ENCODE measurements around the gene GLCCI1.

The GLCCI1 gene

DNA sequence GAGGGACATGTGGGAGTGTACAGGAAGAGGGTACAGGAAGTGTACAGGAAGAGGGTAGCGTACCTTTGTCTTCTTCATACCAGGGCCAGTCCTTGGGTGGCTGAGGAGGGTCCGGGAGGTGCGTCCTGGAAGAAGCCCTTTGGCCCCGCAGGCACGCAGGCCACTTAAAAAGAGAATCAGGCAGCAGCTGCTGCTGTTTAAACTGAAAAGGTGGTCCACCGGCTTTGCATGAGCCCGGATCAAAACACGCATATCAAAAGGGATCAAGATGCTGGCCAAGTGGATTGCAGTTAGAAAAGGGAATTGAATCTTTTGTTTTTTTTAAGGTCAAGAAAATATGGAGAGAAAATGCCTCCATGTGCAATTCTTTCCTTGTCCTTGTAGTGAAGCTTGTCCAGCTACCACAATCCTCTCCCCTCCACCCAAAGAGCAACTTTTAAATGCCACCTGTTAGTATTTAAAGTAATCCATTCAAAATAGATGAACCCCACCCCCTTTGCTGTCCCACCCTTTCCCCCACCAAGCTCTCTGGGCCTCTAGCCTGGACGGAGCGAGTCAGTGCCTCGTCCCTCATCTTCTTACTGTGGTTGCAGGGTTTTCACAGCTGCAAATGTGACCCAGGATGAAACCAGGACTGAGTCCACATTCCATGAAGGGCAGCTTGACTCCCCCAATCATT is 142.8 kb downstream of the GLCCI1 start:
- H4K12ac ChIP-seq (ENCODE audit: low read depth, low read length), result no peak overlapping the region
- H3K79me1 ChIP-seq (ENCODE audit: low read length), result no peaks in the 10 kb centered on the region
- H3K23ac ChIP-seq (ENCODE audit: low read length), result no peak overlapping the region
- H3K9ac ChIP-seq (ENCODE audit: low read length), result no peak overlapping the region
- H3K36me3 ChIP-seq (ENCODE audit: control insufficient read depth in 1 of 2, insufficient read depth in 2 of 2, low read length in 2 of 2), result peaks cover 0 to 2% of the 10 kb centered on the region in 2 experiments
- H3K27ac ChIP-seq (ENCODE audit: low read depth, low read length), result no peak overlapping the region
- no peak overlapping the region for H2BK120ac ChIP-seq (ENCODE audit: insufficient read depth, low read length, poor library complexity)
- H4K91ac ChIP-seq (ENCODE audit: low read depth, low read length), result no peak overlapping the region
- no peaks in the 10 kb centered on the region for H3K79me2 ChIP-seq (ENCODE audit: control insufficient read depth, insufficient read depth, low read length, poor library complexity)
- no CpG with 5 or more reads among the region's 11 CpGs for WGBS (ENCODE audit: extremely low coverage, insufficient coverage, insufficient read length)
- H3K27me3 ChIP-seq (ENCODE audit: insufficient read depth, low read length), result no peaks in the 10 kb centered on the region
- no peak overlapping the region for H3K4me2 ChIP-seq (ENCODE audit: low read length)
- no peak overlapping the region for H2AFZ ChIP-seq (ENCODE audit: insufficient read depth, low read length, poor library complexity)
- peaks cover 2% of the 10 kb centered on the region for H3K9me3 ChIP-seq (ENCODE audit: insufficient read depth, low read depth, low read length)
- H2BK5ac ChIP-seq (ENCODE audit: low read depth, low read length, poor library complexity), result no peak overlapping the region
- H2BK12ac ChIP-seq (ENCODE audit: low read length), result no peak overlapping the region
- H3K18ac ChIP-seq (ENCODE audit: low read length), result no peak overlapping the region
- H3K4me1 ChIP-seq (ENCODE audit: control insufficient read depth in 1 of 2, insufficient read depth in 2 of 2, low read length in 2 of 2), result no peaks in the 10 kb centered on the region
- no peak overlapping the region for H3K14ac ChIP-seq (ENCODE audit: low read length)
- no peak for DNase-seq
- no peak overlapping the region for H3K4ac ChIP-seq (ENCODE audit: low read depth, low read length)
- no peak overlapping the region for H4K8ac ChIP-seq (ENCODE audit: low read depth, low read length)
- no peak overlapping the region for H3K4me3 ChIP-seq (ENCODE audit: low read depth, low read length)
- H2AK5ac ChIP-seq (ENCODE audit: low read length), result no peak overlapping the region

DNA sequence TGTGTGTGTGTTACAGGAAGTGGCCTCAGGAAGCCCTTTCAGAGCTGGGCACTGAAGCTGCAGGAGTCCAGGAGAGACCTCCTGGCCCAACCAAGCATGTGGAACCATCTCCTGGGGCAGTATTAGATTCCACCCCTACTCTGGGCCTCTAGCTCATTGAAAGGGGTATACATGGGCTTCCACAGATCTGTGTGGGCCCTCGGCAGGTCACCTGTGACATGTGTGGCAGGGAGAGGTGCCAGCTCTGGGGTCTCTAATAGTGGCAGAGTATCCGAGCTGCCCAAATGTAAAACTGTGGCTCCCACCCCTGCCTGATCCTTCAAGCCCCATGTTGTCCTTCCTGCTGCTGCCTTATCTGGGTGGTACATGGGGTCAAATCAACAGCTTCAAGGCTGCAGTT is 144.1 kb downstream of the GLCCI1 start:
- Histone ChIP-seq H3K36me3 (ENCODE audit: control insufficient read depth in 1 of 2, insufficient read depth in 2 of 2, low read length in 2 of 2) (peaks cover 0 to 2% of the 10 kb centered on the region in 2 experiments), H2AFZ (ENCODE audit: insufficient read depth, low read length, poor library complexity) (no peak overlapping the region), H3K79me1 (ENCODE audit: low read length) (no peaks in the 10 kb centered on the region), H2BK120ac (ENCODE audit: insufficient read depth, low read length, poor library complexity) (no peak overlapping the region), H2BK12ac (ENCODE audit: low read length) (no peak overlapping the region), H3K4me3 (ENCODE audit: low read depth, low read length) (no peak overlapping the region), H3K14ac (ENCODE audit: low read length) (no peak overlapping the region), H3K27ac (ENCODE audit: low read depth, low read length) (no peak overlapping the region), H2AK5ac (ENCODE audit: low read length) (no peak overlapping the region), H3K9ac (ENCODE audit: low read length) (no peak overlapping the region), H3K79me2 (ENCODE audit: control insufficient read depth, insufficient read depth, low read length, poor library complexity) (no peaks in the 10 kb centered on the region), H3K18ac (ENCODE audit: low read length) (no peak overlapping the region), H3K27me3 (ENCODE audit: insufficient read depth, low read length) (no peaks in the 10 kb centered on the region), H3K4ac (ENCODE audit: low read depth, low read length) (no peak overlapping the region), H4K91ac (ENCODE audit: low read depth, low read length) (no peak overlapping the region), H3K4me1 (ENCODE audit: control insufficient read depth in 1 of 2, insufficient read depth in 2 of 2, low read length in 2 of 2) (no peaks in the 10 kb centered on the region), H3K9me3 (ENCODE audit: insufficient read depth, low read depth, low read length) (peaks cover 2% of the 10 kb centered on the region), H4K12ac (ENCODE audit: low read depth, low read length) (no peak overlapping the region), H2BK5ac (ENCODE audit: low read depth, low read length, poor library complexity) (no peak overlapping the region), H3K23ac (ENCODE audit: low read length) (no peak overlapping the region), H3K4me2 (ENCODE audit: low read length) (no peak overlapping the region), H4K8ac (ENCODE audit: low read depth, low read length) (no peak overlapping the region)
- DNase-seq, result no peak
- no CpG with 5 or more reads among the region's 2 CpGs for WGBS (ENCODE audit: extremely low coverage, insufficient coverage, insufficient read length)

DNA sequence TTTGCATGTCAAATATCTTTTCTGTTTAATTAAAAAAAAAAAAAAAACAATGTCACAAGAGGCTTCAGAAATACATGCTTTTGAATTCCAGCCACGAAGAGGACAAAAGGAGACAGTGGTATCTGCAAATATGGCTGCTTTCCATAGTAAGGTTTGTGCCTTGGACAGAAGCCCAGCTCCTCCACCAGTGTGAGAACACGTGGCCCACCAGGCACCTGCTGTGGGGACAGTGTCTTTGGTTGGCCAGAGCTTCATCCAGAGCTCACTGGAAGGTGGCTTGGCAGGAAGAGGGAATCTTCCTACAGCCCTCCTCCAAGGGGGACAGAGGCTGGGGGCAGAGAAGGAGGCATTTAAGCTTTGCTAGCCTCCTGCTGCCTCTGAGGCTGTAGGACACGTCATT is 144.6 kb downstream of the GLCCI1 start:
- H3K27me3 ChIP-seq (ENCODE audit: insufficient read depth, low read length), result no peaks in the 10 kb centered on the region
- no peaks in the 10 kb centered on the region for H3K79me2 ChIP-seq (ENCODE audit: control insufficient read depth, insufficient read depth, low read length, poor library complexity)
- H3K14ac ChIP-seq (ENCODE audit: low read length), result no peak overlapping the region
- H3K9ac ChIP-seq (ENCODE audit: low read length), result no peak overlapping the region
- no peak overlapping the region for H3K4ac ChIP-seq (ENCODE audit: low read depth, low read length)
- H3K4me2 ChIP-seq (ENCODE audit: low read length), result no peak overlapping the region
- no peak overlapping the region for H2BK120ac ChIP-seq (ENCODE audit: insufficient read depth, low read length, poor library complexity)
- H2BK12ac ChIP-seq (ENCODE audit: low read length), result no peak overlapping the region
- no peak overlapping the region for H2BK5ac ChIP-seq (ENCODE audit: low read depth, low read length, poor library complexity)
- H3K27ac ChIP-seq (ENCODE audit: low read depth, low read length), result no peak overlapping the region
- no peak overlapping the region for H4K12ac ChIP-seq (ENCODE audit: low read depth, low read length)
- no peak overlapping the region for H2AFZ ChIP-seq (ENCODE audit: insufficient read depth, low read length, poor library complexity)
- no peak overlapping the region for H3K23ac ChIP-seq (ENCODE audit: low read length)
- DNase-seq, result no peak
- H3K36me3 ChIP-seq (ENCODE audit: control insufficient read depth in 1 of 2, insufficient read depth in 2 of 2, low read length in 2 of 2), result peaks cover 0 to 2% of the 10 kb centered on the region in 2 experiments
- H2AK5ac ChIP-seq (ENCODE audit: low read length), result no peak overlapping the region
- no peak overlapping the region for H3K4me3 ChIP-seq (ENCODE audit: low read depth, low read length)
- H3K4me1 ChIP-seq (ENCODE audit: control insufficient read depth in 1 of 2, insufficient read depth in 2 of 2, low read length in 2 of 2), result no peaks in the 10 kb centered on the region
- no peaks in the 10 kb centered on the region for H3K79me1 ChIP-seq (ENCODE audit: low read length)
- no peak overlapping the region for H4K8ac ChIP-seq (ENCODE audit: low read depth, low read length)
- no peak overlapping the region for H4K91ac ChIP-seq (ENCODE audit: low read depth, low read length)
- H3K18ac ChIP-seq (ENCODE audit: low read length), result no peak overlapping the region
- no CpG with 5 or more reads among the region's 3 CpGs for WGBS (ENCODE audit: extremely low coverage, insufficient coverage, insufficient read length)
- peaks cover 2% of the 10 kb centered on the region for H3K9me3 ChIP-seq (ENCODE audit: insufficient read depth, low read depth, low read length)

DNA sequence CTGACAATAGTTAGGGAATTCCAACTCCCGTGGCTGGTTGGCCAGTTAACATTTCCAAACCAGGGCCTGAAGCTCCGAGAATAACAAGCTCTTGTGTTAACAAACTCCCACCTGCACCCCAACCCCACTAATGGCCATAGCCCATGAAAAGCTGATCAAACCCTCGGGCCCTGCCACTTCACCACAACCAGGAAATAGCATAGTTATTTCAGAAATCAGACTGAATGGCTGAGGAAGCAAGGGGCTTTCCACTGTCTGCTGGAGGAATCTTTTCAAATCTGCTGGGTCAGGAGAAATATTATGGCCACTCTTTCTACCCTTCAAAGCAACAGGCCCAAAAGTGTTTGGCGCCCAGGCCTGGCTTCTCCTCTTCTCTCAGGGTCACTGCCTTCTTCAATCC is 145.6 kb downstream of the GLCCI1 start:
- no peak overlapping the region for H3K4me2 ChIP-seq (ENCODE audit: low read length)
- no CpG with 5 or more reads among the region's 4 CpGs for WGBS (ENCODE audit: extremely low coverage, insufficient coverage, insufficient read length)
- no peak overlapping the region for H2BK120ac ChIP-seq (ENCODE audit: insufficient read depth, low read length, poor library complexity)
- no peaks in the 10 kb centered on the region for H3K79me2 ChIP-seq (ENCODE audit: control insufficient read depth, insufficient read depth, low read length, poor library complexity)
- no peak overlapping the region for H2BK12ac ChIP-seq (ENCODE audit: low read length)
- DNase-seq, result no peak
- peaks cover 2% of the 10 kb centered on the region for H3K9me3 ChIP-seq (ENCODE audit: insufficient read depth, low read depth, low read length)
- no peak overlapping the region for H4K8ac ChIP-seq (ENCODE audit: low read depth, low read length)
- no peak overlapping the region for H2AK5ac ChIP-seq (ENCODE audit: low read length)
- no peaks in the 10 kb centered on the region for H3K4me1 ChIP-seq (ENCODE audit: control insufficient read depth in 1 of 2, insufficient read depth in 2 of 2, low read length in 2 of 2)
- no peak overlapping the region for H4K91ac ChIP-seq (ENCODE audit: low read depth, low read length)
- H3K23ac ChIP-seq (ENCODE audit: low read length), result no peak overlapping the region
- no peak overlapping the region for H3K4me3 ChIP-seq (ENCODE audit: low read depth, low read length)
- no peaks in the 10 kb centered on the region for H3K79me1 ChIP-seq (ENCODE audit: low read length)
- no peak overlapping the region for H4K12ac ChIP-seq (ENCODE audit: low read depth, low read length)
- no peak overlapping the region for H3K4ac ChIP-seq (ENCODE audit: low read depth, low read length)
- H3K27ac ChIP-seq (ENCODE audit: low read depth, low read length), result no peak overlapping the region
- no peak overlapping the region for H3K18ac ChIP-seq (ENCODE audit: low read length)
- no peak overlapping the region for H2AFZ ChIP-seq (ENCODE audit: insufficient read depth, low read length, poor library complexity)
- no peak overlapping the region for H2BK5ac ChIP-seq (ENCODE audit: low read depth, low read length, poor library complexity)
- no peak overlapping the region for H3K9ac ChIP-seq (ENCODE audit: low read length)
- H3K27me3 ChIP-seq (ENCODE audit: insufficient read depth, low read length), result no peaks in the 10 kb centered on the region
- H3K14ac ChIP-seq (ENCODE audit: low read length), result no peak overlapping the region
- peaks cover 0 to 2% of the 10 kb centered on the region in 2 experiments for H3K36me3 ChIP-seq (ENCODE audit: control insufficient read depth in 1 of 2, insufficient read depth in 2 of 2, low read length in 2 of 2)

Measured in trophoblast cell (in vitro differentiated cells and primary cell).